NCI-H82 (cell line): Measurements from ENCODE around the gene OXER1.
A peak's percentile ranks its signal among the peaks of the same experiment; 100 is the strongest.
"Not testable (repeated sequence)": the region's sequence is repeated elsewhere in the genome, so short reads cannot be mapped to it uniquely, and the experiment has no call there.

ENCODE experiments used
- DNase-seq: peaks from one replicate; lab custom pipeline; 2025; lab: John Stamatoyannopoulos, UW

The OXER1 gene

GRCh38 chr2:42752816-42753813 is 10.8 kb downstream of the OXER1 start:
- no peak for DNase-seq

GRCh38 chr2:42752314-42752713 is 11.6 kb downstream of the OXER1 start:
- DNase-seq, result no peak

- DNase-seq, result no peak
These were observed 15.1 kb downstream of the OXER1 start for GRCh38 chr2:42748840-42749239.

- no peak for DNase-seq
These were observed 16.5 kb downstream of the OXER1 start for GRCh38 chr2:42747422-42747821.

- DNase-seq, result peak; percentile 15
These were observed 19.3 kb downstream of the OXER1 start for GRCh38 chr2:42744545-42745082.

- DNase-seq, result no peak
These were observed 20.3 kb downstream of the OXER1 start for GRCh38 chr2:42743659-42743990.

DNA sequence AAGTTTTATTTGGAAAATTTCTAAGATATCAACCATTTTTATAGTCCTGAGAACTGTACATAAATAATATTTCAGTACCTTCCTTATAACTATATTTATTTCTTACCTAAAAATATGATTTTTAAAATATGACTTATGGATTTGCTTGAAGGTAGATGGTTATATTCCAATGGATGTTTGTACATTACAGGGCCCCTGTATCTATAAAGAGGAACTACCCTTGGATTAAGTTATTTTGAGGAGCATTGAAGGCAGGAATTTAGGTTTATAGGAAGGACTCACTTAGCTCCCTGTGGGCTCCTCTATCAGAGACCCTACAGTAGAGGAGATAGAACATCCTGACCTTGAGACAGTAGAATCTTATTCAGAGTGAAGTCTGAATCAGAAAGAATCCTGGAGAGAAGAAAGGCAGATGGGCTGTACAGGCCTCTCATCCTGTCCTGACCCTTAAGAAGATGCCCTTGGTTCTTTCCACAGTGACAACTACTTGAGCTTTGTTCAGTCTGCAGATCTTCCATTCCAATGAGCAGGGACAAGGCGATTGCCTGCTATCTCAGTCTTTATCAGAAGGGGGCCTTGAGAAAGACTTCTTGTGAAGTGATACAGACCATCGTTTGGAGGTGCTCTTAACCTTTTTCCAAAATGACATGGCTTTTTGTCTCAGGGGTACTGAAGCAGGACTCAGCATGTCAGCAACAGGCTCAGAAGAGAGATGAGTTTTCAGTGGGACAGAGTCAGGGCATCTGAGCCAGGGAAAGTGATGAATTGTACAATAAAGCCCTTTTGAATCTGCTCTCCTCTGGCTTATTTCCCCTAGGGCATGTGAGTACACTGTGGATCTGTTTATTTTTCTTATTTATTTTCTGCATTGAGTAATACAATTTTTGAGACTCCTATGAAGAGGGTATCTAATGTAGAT is 20.9 kb downstream of the OXER1 start:
- DNase-seq, result no peak

DNA sequence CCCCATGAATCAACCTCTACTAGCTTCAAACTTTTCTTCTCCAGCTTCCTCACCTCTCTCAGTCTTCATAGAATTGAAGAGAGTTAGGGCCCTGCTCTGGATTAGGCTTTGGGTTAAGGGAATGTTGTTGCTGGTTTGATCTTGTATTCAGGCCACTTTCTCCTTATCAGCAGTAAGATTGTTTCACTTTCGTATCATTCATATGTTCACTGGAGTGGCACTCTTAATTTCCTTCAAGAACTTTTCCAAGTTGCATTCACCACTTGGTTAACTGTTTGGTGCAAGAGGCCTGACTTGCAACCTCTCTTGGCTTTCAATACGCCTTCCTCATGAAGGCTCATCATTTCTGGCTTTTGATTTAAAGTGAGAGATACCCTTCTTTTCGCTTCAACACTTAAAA is 22.8 kb downstream of the OXER1 start:
- DNase-seq, result no peak

- no peak for DNase-seq
These were observed 27.2 kb downstream of the OXER1 start for GRCh38 chr2:42736598-42737322.

DNA sequence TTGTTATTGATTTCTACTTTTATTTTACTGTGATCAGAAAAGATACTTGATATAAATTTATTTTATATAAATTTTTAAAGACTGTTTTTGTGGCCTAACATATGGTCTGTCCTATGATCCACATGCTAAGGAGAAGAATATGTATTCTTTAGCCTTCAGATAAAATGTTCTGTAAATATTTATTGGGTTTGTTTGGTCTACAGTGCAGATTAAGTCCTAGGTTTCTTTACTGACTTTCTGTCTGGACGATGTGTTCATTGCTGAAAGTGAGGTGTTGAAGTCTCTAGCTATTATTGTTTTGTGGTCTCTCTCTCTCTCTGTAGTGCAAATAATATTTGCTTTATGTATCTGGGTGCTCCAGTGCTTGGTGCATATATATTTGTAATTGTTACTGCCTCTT is 30.1 kb downstream of the OXER1 start:
- DNase-seq, result no peak

DNA sequence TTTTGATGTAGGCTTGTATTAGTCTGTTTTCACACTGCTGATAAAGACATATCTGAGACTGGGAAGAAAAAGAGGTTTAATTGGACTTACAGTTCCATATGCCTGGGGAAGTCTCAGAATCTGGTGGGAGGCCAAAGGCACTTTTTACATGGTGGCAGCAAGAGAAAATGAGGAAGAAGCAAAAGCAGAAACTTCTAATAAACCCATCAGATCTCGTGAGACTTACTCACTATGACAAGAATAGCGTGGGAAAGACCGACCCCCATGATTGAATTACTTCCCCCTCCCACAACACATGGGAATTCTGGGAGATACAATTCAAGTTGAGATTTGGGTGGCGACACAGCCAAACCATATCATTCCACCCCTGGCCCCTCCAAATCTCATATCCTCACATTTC is 32.6 kb downstream of the OXER1 start:
- DNase-seq, result not testable (repeated sequence)

- DNase-seq, result no peak
These were observed 37.3 kb downstream of the OXER1 start for GRCh38 chr2:42726680-42727079.

- DNase-seq, result no peak
These were observed 38.3 kb downstream of the OXER1 start for GRCh38 chr2:42725657-42726056.

GRCh38 chr2:42724886-42725285 is 39.0 kb downstream of the OXER1 start:
- no peak for DNase-seq

GRCh38 chr2:42723465-42723864 is 40.5 kb downstream of the OXER1 start:
- DNase-seq, result no peak

DNA sequence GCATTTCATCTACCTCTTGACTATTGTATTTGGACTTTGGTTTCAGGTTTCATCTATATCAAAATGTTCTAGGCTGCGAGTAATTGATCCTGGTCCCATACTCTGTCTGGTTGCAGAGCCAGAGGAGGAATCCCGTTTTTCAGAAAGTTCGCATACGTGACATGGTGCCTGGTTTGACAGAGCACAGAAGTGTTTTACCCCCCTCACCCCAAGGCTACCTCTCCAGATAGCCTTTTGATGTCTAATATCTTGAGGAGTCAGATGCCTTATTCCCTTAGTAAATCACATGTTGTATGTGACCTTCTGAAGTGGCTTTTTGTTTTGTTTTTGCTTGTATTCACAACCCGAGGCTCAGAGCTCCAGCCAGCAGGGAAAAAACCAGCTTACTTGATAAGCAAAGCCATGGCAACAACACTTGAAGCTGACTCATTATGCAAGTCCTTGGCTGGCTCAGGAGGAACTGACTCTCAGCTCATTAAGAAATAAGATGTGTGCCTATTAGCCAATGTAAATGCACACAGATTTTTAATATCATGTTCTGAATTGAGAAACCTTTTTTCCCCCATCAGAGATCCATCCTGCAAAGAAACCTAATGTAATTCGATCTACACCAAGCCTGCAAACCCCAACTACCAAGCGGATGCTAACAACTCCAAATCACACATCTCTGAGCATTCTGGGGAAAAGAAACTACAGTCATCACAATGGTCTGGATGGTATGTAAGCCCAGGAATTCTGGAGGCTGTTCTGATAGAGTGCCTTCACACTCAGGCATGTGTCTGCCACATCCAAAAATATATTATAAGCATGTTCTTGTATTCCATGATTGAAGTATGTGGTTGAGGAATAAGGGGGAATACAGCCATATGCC is 41.4 kb downstream of the OXER1 start:
- no peak for DNase-seq

- no peak for DNase-seq
These were observed 42.0 kb downstream of the OXER1 start for GRCh38 chr2:42721898-42722297.

DNA sequence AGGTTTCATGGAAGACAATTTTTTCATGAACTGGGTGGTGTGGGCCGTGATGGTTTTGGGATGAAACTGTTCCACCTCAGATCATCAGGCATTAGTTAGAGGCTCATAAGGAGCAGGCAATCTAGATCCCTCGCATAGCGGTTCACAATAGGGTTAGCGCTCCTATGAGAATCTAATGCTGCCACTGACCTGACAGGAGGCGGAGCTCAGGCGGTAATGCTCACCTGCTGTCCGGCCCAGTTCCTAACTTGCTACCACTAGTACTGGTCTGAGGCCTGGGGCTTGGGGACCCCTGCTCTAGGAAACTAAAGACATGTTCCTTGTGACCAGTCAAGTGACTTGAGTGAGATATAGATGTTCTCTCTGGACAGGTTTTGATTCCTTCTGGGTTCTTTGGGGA is 49.2 kb downstream of the OXER1 start:
- no peak for DNase-seq

DNA sequence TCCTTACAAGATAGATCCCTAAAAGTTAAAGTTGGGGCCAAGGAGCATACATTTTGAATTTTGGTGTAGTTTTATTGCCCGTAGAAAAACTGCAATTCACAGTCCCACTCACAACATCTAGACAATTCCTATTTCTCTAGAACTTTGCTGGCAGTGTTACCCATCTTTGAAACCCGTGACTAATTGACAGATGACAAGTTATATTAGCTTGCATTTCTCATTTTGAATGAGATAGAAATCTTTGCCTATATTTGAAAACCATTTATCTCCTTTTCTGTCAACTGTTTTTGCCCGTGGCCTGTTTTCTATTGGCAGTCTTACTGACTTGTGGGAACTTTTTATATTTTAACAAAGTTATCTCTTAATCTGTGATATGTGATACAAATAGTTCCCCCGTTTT is 50.0 kb downstream of the OXER1 start:
- DNase-seq, result no peak

DNA sequence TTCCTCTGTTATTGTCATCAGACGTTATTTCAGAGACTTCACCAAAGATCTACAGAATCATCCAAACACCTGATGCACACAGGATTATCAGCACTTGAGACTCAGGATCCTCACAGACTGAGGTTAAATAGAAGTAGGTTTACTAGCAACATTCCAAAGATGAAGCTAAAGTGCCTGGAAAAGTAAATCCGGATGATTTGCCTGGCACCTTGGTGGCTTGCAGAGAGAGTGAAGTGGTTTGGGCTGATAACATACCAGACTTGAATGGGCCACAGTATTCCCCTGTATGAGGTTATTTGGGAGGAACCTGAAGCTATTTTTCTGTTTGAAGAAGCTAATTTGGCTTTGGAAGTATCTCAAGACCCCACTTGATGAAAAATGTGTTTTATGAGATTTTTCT is 51.0 kb downstream of the OXER1 start:
- no peak for DNase-seq
